ENCODE data around the gene MAST2. TPM values are rescaled to one million over a fixed set of nuclear protein-coding genes. Genes with fewer than 3 reads are reported as not detected.
A peak's percentile ranks its signal among the peaks of the same experiment; 100 is the strongest.

Gene MAST2
- total and polyA plus RNA-seq, 9 of the 15 experiments (the other 6 are each of a cell fraction or from before 2014, with no cell fraction given), result 0.73 to 32.0 (median 17.8) TPM

GRCh38 chr1:46036894-46037839 lies 233.8 kb downstream of the MAST2 start (continued):
- TF ChIP-seq KHSRP (IDR thresholded peaks at IDR 0.05) (no peak), ZNF551 (CRISPR knock-in tag; IDR thresholded peaks at IDR 0.05) (no peak), ZNF561 (CRISPR knock-in tag; conservative IDR thresholded peaks at IDR 0.05) (no peak), PCBP1 (IDR thresholded peaks at IDR 0.05; ENCODE audit: low read depth, low read length, poor library complexity, severe bottlenecking) (no peak), PML (IDR thresholded peaks at IDR 0.05; ENCODE audit: low read length) (peak; percentile 86), ZNF354B (CRISPR knock-in tag; IDR thresholded peaks at IDR 0.05) (no peak), ZNF232 (CRISPR knock-in tag; IDR thresholded peaks at IDR 0.05) (no peak), SMARCE1 (IDR thresholded peaks at IDR 0.05) (no peak), DDX20 (tag; IDR thresholded peaks at IDR 0.05; ENCODE audit: low read depth) (no peak), ATF3 (IDR thresholded peaks at IDR 0.05) (no peak), ATF3 (CRISPR knock-in tag; conservative IDR thresholded peaks at IDR 0.05) (no peak), ESRRB (CRISPR knock-in tag; IDR thresholded peaks at IDR 0.05; ENCODE audit: borderline replicate concordance) (no peak), PBX2 (CRISPR knock-in tag; IDR thresholded peaks at IDR 0.05; ENCODE audit: low read depth) (no peak), PBX2 (tag; conservative IDR thresholded peaks at IDR 0.05; ENCODE audit: low read depth) (no peak), CBFA2T3 (IDR thresholded peaks at IDR 0.05) (no peak), ZBTB7A (IDR thresholded peaks at IDR 0.05; ENCODE audit: borderline replicate concordance, control insufficient read depth, low read depth, low read length) (no peak), ILK (tag; IDR thresholded peaks at IDR 0.05; ENCODE audit: borderline replicate concordance, low read depth) (no peak), TRIM24 (IDR thresholded peaks at IDR 0.05) (no peak), CAMTA2 (CRISPR knock-in tag; conservative IDR thresholded peaks at IDR 0.05) (no peak), FOXJ2 (tag; IDR thresholded peaks at IDR 0.05) (no peak), ARID1B (IDR thresholded peaks at IDR 0.05) (0 out of 2 replicates have a peak, but pooled peaks have one; percentile 12), ZNF639 (CRISPR knock-in tag; conservative IDR thresholded peaks at IDR 0.05 in 1 of 2, IDR thresholded peaks at IDR 0.05 in 1 of 2) (no peak), HDGF (IDR thresholded peaks at IDR 0.05) (0 out of 2 replicates have a peak, but pooled peaks have one; percentile 26), ZNF212 (CRISPR knock-in tag; IDR thresholded peaks at IDR 0.05) (no peak)
